Measurements from ENCODE around the gene MZT2B.

GRCh38 chr2:130169896-130170295 lies 12.2 kb upstream of the MZT2B start:
- TF ChIP-seq EZH2phosphoT487 (IDR thresholded peaks at IDR 0.05; ENCODE audit: borderline replicate concordance, low read depth) (no peak), CTCF (IDR thresholded peaks at IDR 0.05) (no peak), RCOR1 (IDR thresholded peaks at IDR 0.05; ENCODE audit: low read length) (no peak)

Data from SK-N-SH (cell line).